Measurements from ENCODE around the gene INIP.
"Not testable (repeated sequence)": the region's sequence is repeated elsewhere in the genome, so short reads cannot be mapped to it uniquely, and the experiment has no call there.

The INIP gene

DNA sequence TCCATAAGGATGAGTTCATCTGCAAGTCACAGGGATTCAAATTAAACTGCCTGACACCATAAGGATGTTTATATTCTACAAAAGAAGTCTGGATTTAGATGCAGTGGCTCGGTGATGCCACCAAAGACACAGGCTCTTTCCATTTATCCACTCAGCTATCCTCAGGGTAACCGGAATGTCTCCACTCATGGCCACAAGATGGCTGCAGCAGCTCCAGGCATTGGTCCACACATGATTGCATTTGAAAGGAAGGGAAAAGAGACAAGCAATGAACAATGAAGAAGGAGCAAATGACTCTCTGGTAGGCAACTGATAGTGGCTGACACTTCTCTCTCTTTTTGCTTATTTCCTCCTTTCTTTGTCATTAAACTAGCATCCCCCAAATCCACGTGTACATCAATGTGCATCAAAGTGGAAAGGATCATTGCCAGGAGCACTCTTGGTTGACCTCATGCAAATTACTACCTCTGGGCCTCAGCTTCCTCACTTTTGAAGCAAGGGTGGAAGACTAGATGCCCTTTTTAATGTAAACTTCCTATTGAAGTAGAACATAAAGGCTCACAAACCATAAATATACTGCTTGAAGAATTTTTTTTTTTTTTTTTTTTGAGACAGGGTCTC lies 25.4 kb upstream of the INIP start:
- no peak for DNase-seq (ENCODE audit: low read depth in 1 of 2, low spot score in 1 of 2)

DNA sequence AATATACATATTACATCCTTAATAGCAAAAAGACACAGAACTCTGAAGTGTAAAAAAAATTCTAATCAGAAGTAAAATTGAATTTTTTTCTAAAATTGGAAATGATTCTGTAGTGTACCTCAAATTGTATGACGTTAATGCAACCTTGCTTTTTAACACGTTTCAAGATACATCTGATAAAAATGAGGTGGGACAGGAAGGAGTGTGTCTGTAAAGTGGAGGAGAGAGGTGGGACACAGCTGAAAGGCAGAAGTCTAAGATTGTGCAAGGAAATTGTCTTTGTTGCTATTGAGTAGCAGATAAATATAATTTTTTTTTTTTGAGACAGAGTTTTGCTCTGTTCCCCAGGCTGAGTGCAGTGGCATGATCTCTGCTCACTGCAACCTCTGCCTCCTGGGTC lies 17.0 kb upstream of the INIP start:
- no peak for DNase-seq (ENCODE audit: low read depth in 1 of 2, low spot score in 1 of 2)

DNA sequence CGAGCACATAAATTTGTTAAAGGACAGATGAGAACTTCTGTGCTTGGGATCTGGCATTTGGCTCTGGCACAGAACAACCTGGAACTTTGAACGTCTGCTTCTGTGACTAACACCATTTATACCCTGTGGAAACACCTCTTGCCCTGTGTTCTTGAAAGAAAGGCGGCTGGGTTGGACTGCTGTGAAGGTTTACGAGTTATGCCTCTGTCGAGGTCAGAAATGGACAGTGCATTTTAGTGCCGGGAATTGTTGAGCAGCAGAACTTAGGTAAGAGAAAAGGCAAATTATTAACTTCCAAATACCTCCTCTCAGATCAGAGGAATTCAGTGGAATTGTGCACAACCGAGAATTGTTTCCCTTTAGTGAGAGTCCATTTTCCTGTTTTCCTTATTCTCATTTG lies 14.1 kb upstream of the INIP start:
- no peak for DNase-seq (ENCODE audit: low read depth in 1 of 2, low spot score in 1 of 2)

DNA sequence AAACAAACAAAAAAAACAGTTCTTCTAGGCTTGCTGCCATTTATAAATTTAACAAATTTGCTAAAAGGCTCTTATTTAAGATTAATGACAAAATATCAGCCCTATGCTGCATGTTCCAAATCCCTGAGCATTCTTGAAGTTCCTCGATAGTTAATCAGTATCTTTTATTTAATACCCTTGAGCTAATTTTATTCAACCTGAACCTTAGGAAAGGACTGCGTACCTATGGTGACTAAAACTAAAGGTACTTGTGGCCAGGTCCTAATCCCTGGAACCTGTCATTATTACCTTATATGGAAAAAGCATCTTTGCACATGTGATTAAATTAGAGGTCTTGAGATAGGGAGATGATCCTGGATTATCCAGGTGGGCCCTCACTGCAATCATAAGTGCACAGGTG lies 10.5 kb upstream of the INIP start:
- DNase-seq (ENCODE audit: low read depth in 1 of 2, low spot score in 1 of 2), result no peak

DNA sequence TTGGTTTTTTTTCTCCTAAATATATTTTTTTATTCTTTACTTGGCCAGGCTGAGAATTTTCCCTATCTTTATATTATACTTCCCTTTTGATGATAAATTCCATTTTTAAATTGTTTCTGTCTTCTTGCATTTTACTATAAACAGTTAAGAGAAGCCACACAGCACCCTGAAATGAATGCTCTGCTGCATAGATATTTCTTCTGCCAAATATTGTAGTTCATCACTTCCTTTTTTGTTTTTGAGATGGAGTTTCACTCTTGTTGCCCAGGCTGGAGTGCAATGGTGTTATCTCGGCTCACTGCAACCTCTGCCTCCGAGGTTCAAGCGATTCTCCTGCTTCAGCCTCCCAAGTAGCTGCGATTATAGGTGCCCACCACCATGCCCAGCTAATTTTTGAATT lies 8.5 kb upstream of the INIP start:
- no peak for DNase-seq (ENCODE audit: low read depth in 1 of 2, low spot score in 1 of 2)

DNA sequence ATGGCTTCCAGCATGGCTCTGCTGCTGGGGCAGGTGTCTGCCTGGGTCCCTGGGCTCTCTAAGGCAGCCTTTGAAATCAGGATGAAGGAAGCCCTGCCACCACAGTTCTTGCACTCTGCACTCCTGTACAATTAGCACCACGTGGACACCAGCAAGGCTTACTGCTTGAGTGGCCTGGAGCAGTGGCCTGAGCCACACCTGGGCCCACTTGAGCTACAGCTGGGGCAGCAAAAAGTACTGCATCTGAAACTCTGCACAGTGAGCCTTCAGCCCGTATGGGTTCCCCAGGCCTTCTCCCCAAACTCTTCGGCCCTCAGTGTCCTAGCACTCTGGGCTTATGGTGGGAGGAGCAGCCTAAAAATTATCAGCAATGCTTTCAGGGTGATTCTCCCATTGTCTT lies 8.0 kb upstream of the INIP start:
- DNase-seq (ENCODE audit: low read depth in 1 of 2, low spot score in 1 of 2), result no peak

DNA sequence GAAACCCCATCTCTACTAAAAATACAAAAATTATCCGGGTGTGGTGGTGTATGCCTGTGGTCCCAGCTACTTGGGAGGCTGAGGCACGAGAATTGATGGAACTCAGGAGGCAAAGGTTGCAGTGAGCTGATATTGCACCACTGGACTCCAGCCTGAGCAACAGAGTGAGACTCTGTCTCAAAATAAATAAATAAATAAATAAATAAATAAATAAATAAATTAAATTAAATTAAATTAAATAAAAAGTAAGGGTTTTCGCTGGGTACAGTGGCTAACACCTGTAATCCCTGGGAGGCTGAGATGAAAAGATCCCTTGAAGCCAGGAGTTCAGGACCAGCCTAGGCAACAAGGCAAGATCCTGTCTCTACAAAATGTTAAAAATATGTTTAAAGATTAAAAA lies 4.8 kb upstream of the INIP start:
- not testable (repeated sequence) for DNase-seq (ENCODE audit: low read depth in 1 of 2, low spot score in 1 of 2)

DNA sequence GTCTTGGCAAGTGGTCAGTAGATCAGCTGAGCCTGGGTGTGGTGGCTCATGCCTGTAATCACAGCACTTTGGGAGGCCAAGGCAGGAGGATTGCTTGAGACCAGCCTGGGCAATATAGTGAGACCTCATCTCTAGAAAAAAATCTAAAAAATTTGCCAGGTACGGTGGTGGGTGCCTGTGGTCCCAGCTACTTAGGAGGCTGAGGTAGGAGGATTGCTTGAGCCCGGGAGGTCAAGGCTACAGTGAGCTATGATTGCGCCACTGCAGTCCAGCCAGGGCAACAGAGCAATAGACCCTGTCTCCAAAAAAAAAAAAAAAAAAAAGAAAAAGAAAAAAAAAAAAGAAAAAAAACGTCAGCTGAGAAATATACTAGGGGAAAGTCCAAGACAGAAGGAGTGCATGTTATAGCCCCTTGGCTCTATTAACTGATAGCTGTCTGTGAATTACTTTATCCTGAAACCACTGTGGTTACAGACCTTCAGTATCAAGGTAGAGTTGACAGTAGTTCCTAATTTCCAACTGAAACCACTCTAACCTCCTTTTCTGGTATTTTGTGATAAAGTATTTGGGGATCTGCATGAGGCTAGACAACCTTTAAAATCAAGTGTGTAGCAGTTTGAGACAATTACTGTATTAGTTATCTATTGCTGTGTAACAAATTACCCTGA lies 2.3 kb upstream of the INIP start:
- no peak for DNase-seq (ENCODE audit: low read depth in 1 of 2, low spot score in 1 of 2)

DNA sequence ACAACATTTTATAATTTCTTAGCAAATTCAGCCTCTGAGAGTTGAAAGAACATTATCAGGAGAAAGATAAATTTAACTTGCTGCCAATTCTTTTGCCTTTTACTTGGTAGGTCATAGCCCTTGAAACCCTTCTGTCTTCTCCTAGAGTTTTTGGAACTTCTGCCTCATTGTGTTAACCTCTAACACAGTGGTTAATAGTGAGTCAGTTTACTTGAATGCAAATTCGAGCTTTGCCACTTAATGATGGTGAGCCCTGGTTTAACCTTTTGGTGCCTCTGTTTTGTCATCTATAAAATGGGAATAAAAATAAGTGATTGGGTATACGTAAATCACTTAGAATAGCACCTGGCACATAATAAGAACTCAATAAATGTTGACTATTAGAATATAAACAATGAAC lies 1.8 kb upstream of the INIP start:
- DNase-seq (ENCODE audit: low read depth in 1 of 2, low spot score in 1 of 2), result no peak

DNA sequence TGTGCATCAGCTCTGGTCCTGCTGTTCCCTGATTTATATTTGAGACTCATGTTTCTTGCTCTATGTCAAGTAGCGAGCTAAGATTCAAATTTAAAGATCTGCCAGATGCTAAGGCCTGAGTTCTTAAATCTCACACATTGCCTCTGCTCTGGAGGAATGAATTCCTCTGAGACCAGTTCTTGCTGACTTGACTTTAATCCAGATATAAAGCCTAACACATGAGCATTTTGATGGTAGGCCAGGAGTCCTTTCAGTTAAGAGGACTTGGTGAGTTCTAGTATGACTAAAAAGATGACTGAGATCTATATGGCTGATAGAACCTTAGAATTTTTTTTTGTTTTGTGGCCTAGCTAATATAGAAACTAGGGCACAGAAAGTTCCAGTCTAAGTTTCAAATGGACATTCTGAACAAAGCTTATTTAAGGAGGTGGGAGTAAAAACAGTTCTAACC lies 1.3 kb upstream of the INIP start:
- no peak for DNase-seq (ENCODE audit: low read depth in 1 of 2, low spot score in 1 of 2)

DNA sequence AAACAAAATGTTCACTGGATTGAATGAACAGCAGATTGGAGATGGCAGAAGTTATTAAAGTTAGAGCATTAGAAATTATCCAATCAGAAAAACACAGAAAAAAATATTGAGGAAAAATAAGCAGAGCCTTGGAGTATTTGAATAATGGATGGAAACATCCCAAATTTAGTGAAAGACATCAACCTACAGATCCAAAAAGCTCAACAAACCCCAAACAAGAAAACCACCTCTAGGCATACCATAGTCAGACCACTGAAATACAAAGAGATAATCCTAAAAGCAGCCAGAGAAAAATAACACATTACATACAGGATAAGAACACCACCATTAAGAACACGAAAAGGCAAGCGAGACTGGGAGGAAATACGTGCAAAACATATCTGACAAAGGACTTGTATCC lies 5.2 kb downstream of the INIP start:
- no peak for DNase-seq (ENCODE audit: low read depth in 1 of 2, low spot score in 1 of 2)

DNA sequence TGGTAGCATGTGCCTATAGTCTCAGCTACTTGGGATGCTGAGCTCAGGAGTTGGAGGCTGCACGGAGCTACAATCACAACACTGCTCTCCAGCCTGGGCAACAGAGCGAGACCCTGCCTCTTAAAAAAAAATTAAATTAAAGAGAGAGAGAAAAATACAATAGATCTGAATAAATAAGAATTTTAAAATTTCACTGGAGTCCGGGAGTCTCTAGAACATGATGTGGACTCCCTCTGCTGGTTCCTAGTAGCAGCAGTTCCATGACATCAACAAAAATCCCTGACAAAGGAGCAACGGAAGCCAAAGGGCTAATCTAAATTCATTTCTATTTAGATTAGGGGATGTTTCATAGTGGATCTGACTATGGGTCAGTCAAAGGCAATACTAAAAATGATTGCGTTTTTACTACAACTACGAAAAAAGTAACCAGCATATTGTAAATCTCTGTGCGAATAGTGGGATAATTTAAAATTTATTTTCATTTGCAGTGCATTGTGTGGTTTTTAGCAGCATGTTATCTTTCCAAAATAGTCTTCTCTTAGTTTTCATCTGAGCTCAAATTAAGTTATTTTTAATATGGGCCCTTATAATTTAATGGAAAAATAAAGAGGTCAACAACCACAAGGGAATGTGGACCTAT lies 6.7 kb downstream of the INIP start:
- no peak for DNase-seq (ENCODE audit: low read depth in 1 of 2, low spot score in 1 of 2)

DNA sequence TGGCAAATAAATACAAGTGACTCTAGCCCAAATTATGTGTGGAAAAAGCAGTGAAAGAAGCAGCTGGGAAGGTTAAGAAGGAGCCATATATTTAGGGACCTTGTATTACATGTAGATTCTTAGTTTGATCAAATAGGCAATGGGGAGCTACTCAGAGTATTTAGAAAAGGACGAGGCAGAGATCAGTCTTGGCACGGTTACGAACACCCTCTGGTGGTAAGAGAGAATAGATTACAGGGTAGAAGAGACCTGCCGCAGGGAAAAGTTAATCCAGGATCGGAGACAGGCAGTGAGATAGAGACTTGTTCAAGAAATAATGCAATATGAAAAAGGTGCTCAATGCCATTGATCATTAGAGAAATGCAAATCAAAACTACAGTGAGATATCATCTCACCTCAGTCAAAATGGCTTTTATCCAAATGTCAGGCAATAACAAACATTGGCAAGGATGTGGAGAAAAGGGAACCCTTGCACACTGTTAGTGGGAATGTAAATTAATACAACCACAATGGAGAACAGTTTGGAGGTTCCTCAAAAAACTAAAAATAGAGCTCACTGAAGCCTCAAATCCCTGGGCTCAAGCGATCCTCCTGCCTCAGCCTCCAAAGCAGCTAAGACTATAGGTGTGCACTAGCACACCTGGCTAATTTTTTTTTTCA lies 12.0 kb downstream of the INIP start:
- no peak for DNase-seq (ENCODE audit: low read depth in 1 of 2, low spot score in 1 of 2)

DNA sequence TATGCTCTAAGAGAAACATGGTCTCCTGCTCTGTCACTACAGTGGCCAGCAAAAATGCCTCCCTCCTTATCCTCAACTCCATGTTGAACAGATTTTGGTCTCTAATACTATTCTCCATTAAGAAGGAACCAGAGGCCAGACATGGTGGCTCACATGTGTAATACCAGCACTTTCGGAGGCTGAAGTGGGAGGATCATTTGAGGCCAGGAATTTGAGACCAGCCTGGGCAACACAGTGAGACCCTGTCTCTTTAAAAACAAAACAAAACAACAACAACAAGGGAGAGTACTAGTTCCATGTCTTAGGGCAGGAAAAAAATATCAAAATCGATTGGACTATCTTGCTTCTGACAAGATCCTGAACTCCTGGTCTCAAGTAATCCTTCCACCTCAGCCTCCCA lies 14.6 kb downstream of the INIP start:
- DNase-seq (ENCODE audit: low read depth in 1 of 2, low spot score in 1 of 2), result no peak

DNA sequence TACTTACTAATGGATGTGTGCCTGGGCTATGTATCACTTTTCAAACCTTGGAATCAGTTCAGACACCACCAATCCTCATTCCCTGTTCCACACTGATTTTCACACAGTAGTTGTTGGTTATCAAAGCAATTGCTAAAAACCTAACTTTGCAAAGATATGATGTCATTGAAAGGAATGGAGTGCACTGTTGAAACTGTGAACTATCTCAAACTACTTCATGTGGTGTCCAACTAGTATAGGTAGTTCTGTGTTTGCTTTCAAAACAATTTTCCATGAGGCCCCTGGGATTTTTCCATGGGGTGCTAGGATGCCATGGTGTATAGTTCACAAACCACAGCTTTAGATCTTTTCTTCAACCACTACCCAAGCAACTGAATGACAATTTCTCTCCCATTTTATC lies 17.8 kb downstream of the INIP start:
- DNase-seq (ENCODE audit: low read depth in 1 of 2, low spot score in 1 of 2), result no peak

DNA sequence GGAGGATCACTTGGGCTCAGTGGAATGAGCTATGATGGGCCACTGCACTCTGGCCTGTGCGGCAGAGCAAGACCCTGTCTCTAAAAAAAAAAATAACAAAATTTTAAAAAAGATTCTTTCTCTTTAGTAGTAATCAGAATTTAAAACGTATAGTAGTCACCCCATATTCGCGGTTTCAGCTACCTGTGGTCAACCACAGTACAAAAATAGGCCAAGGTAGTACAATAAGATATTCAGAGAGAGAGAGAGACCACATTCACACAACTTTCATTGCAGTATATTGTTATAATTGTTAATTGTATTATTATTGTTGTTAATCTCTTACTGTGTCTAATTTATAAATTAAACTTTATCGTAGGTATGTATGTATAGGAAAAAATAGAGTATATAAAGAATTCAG lies 18.7 kb downstream of the INIP start:
- no peak for DNase-seq (ENCODE audit: low read depth in 1 of 2, low spot score in 1 of 2)

DNA sequence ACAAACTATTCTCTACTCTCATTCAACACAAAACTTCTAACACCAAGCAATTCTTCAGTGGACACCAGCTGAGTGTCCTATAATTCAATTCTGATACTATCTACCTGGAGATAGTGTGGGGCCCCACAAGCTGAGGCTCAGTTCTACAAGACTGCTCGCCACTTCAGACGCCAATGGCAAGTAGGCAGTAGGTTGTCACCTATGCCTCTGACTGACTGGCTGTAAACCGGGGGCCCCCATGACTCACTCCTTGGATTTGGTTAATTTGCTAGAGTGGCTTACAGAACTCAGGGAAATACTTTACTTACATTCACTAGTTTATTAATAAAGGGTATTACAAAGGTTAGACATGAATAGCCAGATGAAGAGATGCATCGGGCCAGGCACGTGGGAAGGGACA lies 21.5 kb downstream of the INIP start:
- DNase-seq (ENCODE audit: low read depth in 1 of 2, low spot score in 1 of 2), result no peak

DNA sequence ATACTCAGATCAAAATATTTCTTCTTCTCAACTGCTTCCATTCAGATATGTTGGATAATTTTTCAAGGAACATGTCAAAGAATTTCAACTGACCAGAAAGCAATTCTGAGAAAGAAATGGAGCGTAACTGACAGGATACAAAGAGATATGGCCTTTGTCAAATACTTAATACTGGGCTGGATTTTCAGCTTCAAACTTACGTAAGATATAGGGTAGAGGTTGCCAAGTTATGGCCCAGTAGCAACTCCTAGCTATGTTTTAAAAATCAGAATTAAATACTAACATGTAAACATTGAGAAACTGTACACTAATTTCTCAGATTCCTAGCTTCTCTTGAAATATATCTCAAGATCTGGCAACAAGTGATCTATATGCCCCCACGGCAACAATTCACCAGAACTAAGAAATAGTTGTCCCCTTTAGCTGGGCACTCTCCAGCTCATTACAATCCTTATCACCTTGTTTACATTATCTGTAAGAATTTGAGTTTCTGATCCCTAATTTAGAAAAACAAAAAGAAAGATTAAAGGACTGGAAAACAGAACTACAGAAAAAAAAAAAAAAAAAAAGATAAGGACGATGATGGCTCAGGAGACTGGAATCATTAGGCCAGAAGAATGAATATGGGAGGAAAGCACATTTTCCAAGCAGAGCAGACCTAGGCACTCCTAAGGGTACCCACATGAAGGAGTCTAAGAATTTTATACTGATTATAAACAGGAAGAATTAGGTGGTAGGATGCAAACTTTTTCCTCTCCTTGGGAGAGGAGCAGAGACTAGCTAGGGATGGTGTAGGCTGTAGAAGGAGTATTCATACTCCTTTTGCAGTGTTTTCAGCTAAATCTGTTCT lies 23.0 kb downstream of the INIP start:
- DNase-seq (ENCODE audit: low read depth in 1 of 2, low spot score in 1 of 2), result no peak

DNA sequence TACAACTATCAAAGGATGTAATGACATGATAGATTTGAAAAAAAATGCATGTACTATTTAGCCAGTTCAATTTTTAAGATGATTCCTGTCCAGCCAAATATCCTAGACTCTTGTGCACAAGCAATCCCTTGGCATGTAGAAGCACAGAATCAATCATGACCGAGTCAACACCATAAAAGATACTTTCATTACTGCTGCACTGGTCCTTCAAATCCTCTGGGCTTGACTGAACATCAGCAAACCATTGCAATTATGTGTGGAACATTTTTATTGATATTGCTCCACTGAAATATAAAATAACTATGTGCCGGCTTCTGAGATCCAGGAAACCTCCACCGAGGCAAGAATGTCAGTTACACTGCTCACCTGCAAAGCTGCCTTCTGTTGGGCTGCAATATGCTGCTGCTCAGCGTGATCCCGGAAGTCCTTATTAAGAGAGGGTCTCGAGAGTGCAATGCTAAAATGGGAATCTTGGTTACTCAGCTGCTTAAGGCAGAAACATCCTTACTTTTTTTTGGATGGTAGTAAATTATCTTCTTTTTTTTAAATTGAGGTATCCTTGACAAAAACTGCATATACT lies 28.7 kb downstream of the INIP start:
- DNase-seq (ENCODE audit: low read depth in 1 of 2, low spot score in 1 of 2), result no peak

DNA sequence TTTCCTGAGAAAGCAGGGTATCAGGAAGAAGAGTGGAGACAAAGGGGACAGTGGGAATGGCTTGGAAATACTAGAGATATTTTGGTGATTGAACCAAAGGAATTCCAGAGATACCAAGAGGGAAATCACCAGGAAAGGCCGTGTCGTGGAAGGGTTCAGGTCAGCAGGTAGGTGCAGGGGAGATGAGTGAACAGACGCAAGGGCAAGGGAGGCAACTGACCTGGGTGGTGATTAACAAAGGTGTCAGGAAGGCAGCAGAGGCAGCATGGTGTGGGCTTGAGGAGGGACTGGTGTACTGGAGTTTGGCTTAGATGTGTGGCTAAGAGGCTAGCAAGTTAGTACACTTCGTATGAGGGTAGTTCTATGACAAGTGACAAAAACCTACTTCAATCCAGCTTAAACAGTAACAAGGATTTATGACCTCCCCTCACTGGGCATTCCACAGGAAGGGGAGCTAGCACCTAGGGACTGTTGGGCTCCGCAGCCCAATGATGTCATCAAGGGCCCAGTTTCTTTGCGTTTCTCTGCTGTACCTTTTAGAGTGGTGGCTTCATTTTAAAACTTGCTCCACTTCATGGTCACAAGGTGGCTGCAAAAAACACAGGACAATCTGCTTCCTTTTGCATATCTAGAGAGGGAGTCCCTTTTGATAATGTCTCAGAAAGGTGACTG lies 37.0 kb downstream of the INIP start:
- no peak for DNase-seq (ENCODE audit: low read depth in 1 of 2, low spot score in 1 of 2)

Data from stimulated activated CD4-positive, alpha-beta T cell treated with anti-CD3 and anti-CD28 coated beads, Interleukin-15, amount 100 ng/mL, for 1 hour (primary cell).